Measurements from ENCODE around the gene MAGED4.
"Not testable (repeated sequence)": the region's sequence is repeated elsewhere in the genome, so short reads cannot be mapped to it uniquely, and the experiment has no call there.

- not testable (repeated sequence) for TF ChIP-seq CTCF (conservative IDR thresholded peaks at IDR 0.05; ENCODE audit: low read depth, low read length); EZH2 (IDR thresholded peaks at IDR 0.05; ENCODE audit: low read length, unreplicated experiment)
Measured at GRCh38 chrX:52150667-52151066, 34.0 kb upstream of the MAGED4 start.
